ENCODE data around the gene CD58. TPM values are rescaled to one million over a fixed set of nuclear protein-coding genes. Genes with fewer than 3 reads are reported as not detected.
"Not testable (repeated sequence)": the region's sequence is repeated elsewhere in the genome, so short reads cannot be mapped to it uniquely, and the experiment has no call there.

The CD58 gene
- polyA plus RNA-seq, 1 donor (not counting 4 experiments of a cell fraction or from before 2014, with no cell fraction given) = 38.6 TPM

GRCh38 chr1:116565222-116565621 is 5.6 kb downstream of the CD58 start:
- Histone ChIP-seq H4K20me1 (ENCODE audit: control insufficient read depth, extremely low read depth, insufficient read depth, low read length) (peaks cover 2% of the 10 kb centered on the region), H3K4me3 (ENCODE audit: control insufficient read depth in 2 of 3, extremely low read depth in 1 of 3, insufficient read depth in 2 of 3, low read depth in 1 of 3, low read length in 3 of 3) (no peak overlapping the region), H3K9me3 (ENCODE audit: control insufficient read depth, low read depth, low read length) (peaks cover 2% of the 10 kb centered on the region), H3K27ac (ENCODE audit: control insufficient read depth, insufficient read depth, low read length) (no peak overlapping the region), H3K79me2 (ENCODE audit: control insufficient read depth, insufficient read depth, low read length) (peaks cover 51% of the 10 kb centered on the region), H3K9me1 (ENCODE audit: control insufficient read depth, extremely low read depth, insufficient read depth, low read length) (no peaks in the 10 kb centered on the region), H3K9ac (ENCODE audit: control insufficient read depth, extremely low read depth, insufficient read depth, low read length) (no peak overlapping the region), H3K36me3 (ENCODE audit: control insufficient read depth in 2 of 2, extremely low read depth in 1 of 2, insufficient read depth in 2 of 2, low read length in 2 of 2) (peaks cover 3 to 4% of the 10 kb centered on the region in 2 experiments), H2AFZ (ENCODE audit: control insufficient read depth, low read length) (no peak overlapping the region), H3K4me1 (ENCODE audit: control insufficient read depth, extremely low read depth, insufficient read depth, low read length) (peaks cover 14% of the 10 kb centered on the region), H3K4me2 (ENCODE audit: control insufficient read depth, extremely low read depth, insufficient read depth, low read depth, low read length) (no peak overlapping the region), H3K27me3 (ENCODE audit: control insufficient read depth, extremely low read depth, insufficient read depth, low read length) (no peaks in the 10 kb centered on the region)
- no peak for TF ChIP-seq CTCF (optimal IDR thresholded peaks at IDR 0.05 in 1 of 3, IDR thresholded peaks at IDR 0.05 in 1 of 3, conservative IDR thresholded peaks at IDR 0.05 in 1 of 3; ENCODE audit: extremely low read depth in 1 of 3, insufficient read depth in 2 of 3, low read length in 3 of 3)
- TF ChIP-seq EZH2 (IDR thresholded peaks at IDR 0.05; ENCODE audit: low read length) = no peak
- no peak for FAIRE-seq
- dilution Hi-C loops (cut with MboI; ENCODE audit: extremely low pct_ligation_motif_present, low sequenced_read_pairs) = no loop called here
- no peak for DNase-seq (ENCODE audit: low read depth, low spot score)

- FAIRE-seq (no peak), DNase-seq (ENCODE audit: low read depth, low spot score) (no peak)
- Histone ChIP-seq H4K20me1 (ENCODE audit: control insufficient read depth, extremely low read depth, insufficient read depth, low read length) (peaks cover 2% of the 10 kb centered on the region), H3K79me2 (ENCODE audit: control insufficient read depth, insufficient read depth, low read length) (peaks cover 47% of the 10 kb centered on the region), H3K4me3 (ENCODE audit: control insufficient read depth in 2 of 3, extremely low read depth in 1 of 3, insufficient read depth in 2 of 3, low read depth in 1 of 3, low read length in 3 of 3) (no peak overlapping the region), H3K27ac (ENCODE audit: control insufficient read depth, insufficient read depth, low read length) (no peak overlapping the region), H3K9me3 (ENCODE audit: control insufficient read depth, low read depth, low read length) (peaks cover 2% of the 10 kb centered on the region), H3K36me3 (ENCODE audit: control insufficient read depth in 2 of 2, extremely low read depth in 1 of 2, insufficient read depth in 2 of 2, low read length in 2 of 2) (peaks cover 3 to 4% of the 10 kb centered on the region in 2 experiments), H3K4me2 (ENCODE audit: control insufficient read depth, extremely low read depth, insufficient read depth, low read depth, low read length) (no peak overlapping the region), H3K9me1 (ENCODE audit: control insufficient read depth, extremely low read depth, insufficient read depth, low read length) (no peaks in the 10 kb centered on the region), H3K27me3 (ENCODE audit: control insufficient read depth, extremely low read depth, insufficient read depth, low read length) (no peaks in the 10 kb centered on the region), H2AFZ (ENCODE audit: control insufficient read depth, low read length) (no peak overlapping the region), H3K4me1 (ENCODE audit: control insufficient read depth, extremely low read depth, insufficient read depth, low read length) (peaks cover 8% of the 10 kb centered on the region), H3K9ac (ENCODE audit: control insufficient read depth, extremely low read depth, insufficient read depth, low read length) (no peak overlapping the region)
- dilution Hi-C loops (cut with MboI; ENCODE audit: extremely low pct_ligation_motif_present, low sequenced_read_pairs) = no loop called here
- TF ChIP-seq EZH2 (IDR thresholded peaks at IDR 0.05; ENCODE audit: low read length) (no peak), CTCF (optimal IDR thresholded peaks at IDR 0.05 in 1 of 3, IDR thresholded peaks at IDR 0.05 in 1 of 3, conservative IDR thresholded peaks at IDR 0.05 in 1 of 3; ENCODE audit: extremely low read depth in 1 of 3, insufficient read depth in 2 of 3, low read length in 3 of 3) (no peak)
Observed at GRCh38 chr1:116564426-116564825, 6.4 kb downstream of the CD58 start.

- H2AFZ ChIP-seq (ENCODE audit: control insufficient read depth, low read length); DNase-seq (ENCODE audit: low read depth, low spot score); H3K4me1 ChIP-seq (ENCODE audit: control insufficient read depth, extremely low read depth, insufficient read depth, low read length); H3K36me3 ChIP-seq (ENCODE audit: control insufficient read depth in 2 of 2, extremely low read depth in 1 of 2, insufficient read depth in 2 of 2, low read length in 2 of 2); H3K4me3 ChIP-seq (ENCODE audit: control insufficient read depth in 2 of 3, extremely low read depth in 1 of 3, insufficient read depth in 2 of 3, low read depth in 1 of 3, low read length in 3 of 3); H4K20me1 ChIP-seq (ENCODE audit: control insufficient read depth, extremely low read depth, insufficient read depth, low read length); H3K4me2 ChIP-seq (ENCODE audit: control insufficient read depth, extremely low read depth, insufficient read depth, low read depth, low read length); H3K27ac ChIP-seq (ENCODE audit: control insufficient read depth, insufficient read depth, low read length); FAIRE-seq; dilution Hi-C loops (cut with MboI; ENCODE audit: extremely low pct_ligation_motif_present, low sequenced_read_pairs); H3K9ac ChIP-seq (ENCODE audit: control insufficient read depth, extremely low read depth, insufficient read depth, low read length); H3K9me3 ChIP-seq (ENCODE audit: control insufficient read depth, low read depth, low read length); H3K9me1 ChIP-seq (ENCODE audit: control insufficient read depth, extremely low read depth, insufficient read depth, low read length); H3K27me3 ChIP-seq (ENCODE audit: control insufficient read depth, extremely low read depth, insufficient read depth, low read length): not testable (repeated sequence)
- H3K79me2 ChIP-seq (ENCODE audit: control insufficient read depth, insufficient read depth, low read length) = peaks cover 35% of the 10 kb centered on the region
Observed at GRCh38 chr1:116562465-116562864, 8.4 kb downstream of the CD58 start.

Measured in keratinocyte (primary cell).